22Rv1 (cell line): ENCODE data around the gene CDC123.

Source experiments
- H3K27ac ChIP-seq: fragments of 450-650 bp; 2 replicates; pipeline ENCODE4 v1.5.1; 2017
- ZFX ChIP-seq: fragments of 450-650 bp; IDR thresholded peaks from 2 replicates; pipeline ENCODE4 v1.6.1; 2017; ENCODE audit warnings: antibody characterized with exemption, borderline replicate concordance
- TF ChIP-seq, protein P1 (sequence below): fragments of 450-650 bp; IDR thresholded peaks from 2 replicates; pipeline ENCODE4 v1.5.1; 2017; ENCODE audit warnings: mild to moderate bottlenecking

The CDC123 gene

DNA sequence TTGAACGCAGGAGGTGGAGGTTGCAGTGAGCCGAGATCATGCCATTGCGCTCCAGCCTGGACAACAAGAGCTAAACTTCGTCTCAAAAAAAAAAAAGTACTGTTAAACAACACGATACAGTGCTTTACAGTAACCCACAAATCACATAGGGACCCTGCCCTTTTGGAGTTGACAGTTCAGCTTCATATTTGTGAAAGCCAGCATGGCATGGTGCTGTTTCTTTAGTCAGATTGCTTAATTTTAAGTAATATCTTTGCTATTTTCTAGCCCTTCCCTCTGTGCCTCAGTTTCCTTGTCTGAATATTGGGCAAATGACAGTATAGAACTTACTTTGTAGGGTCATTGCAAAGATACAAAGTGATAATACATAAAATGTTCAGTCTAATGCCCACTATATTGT lies 4.9 kb downstream of the CDC123 start:
- no peak overlapping the region for H3K27ac ChIP-seq
- TF ChIP-seq, protein P1, sequence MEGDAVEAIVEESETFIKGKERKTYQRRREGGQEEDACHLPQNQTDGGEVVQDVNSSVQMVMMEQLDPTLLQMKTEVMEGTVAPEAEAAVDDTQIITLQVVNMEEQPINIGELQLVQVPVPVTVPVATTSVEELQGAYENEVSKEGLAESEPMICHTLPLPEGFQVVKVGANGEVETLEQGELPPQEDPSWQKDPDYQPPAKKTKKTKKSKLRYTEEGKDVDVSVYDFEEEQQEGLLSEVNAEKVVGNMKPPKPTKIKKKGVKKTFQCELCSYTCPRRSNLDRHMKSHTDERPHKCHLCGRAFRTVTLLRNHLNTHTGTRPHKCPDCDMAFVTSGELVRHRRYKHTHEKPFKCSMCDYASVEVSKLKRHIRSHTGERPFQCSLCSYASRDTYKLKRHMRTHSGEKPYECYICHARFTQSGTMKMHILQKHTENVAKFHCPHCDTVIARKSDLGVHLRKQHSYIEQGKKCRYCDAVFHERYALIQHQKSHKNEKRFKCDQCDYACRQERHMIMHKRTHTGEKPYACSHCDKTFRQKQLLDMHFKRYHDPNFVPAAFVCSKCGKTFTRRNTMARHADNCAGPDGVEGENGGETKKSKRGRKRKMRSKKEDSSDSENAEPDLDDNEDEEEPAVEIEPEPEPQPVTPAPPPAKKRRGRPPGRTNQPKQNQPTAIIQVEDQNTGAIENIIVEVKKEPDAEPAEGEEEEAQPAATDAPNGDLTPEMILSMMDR: no peak
- TF ChIP-seq ZFX: no peak

GRCh38 chr10:12201543-12201942 lies 5.6 kb downstream of the CDC123 start:
- H3K27ac ChIP-seq: no peak overlapping the region
- no peak for TF ChIP-seq ZFX
- TF ChIP-seq, protein P1: no peak

GRCh38 chr10:12202226-12202625 lies 6.2 kb downstream of the CDC123 start:
- no peak overlapping the region for H3K27ac ChIP-seq
- TF ChIP-seq, protein P1: no peak
- TF ChIP-seq ZFX: no peak

GRCh38 chr10:12205082-12205481 lies 9.1 kb downstream of the CDC123 start:
- H3K27ac ChIP-seq: no peak overlapping the region

GRCh38 chr10:12207114-12207513 lies 11.1 kb downstream of the CDC123 start:
- no peak overlapping the region for H3K27ac ChIP-seq
- no peak for TF ChIP-seq ZFX
- TF ChIP-seq, protein P1: no peak

More at GRCh38 chr10:12205082-12205481, 9.1 kb downstream of the CDC123 start:
- TF ChIP-seq ZFX: no peak
- TF ChIP-seq, protein P1: no peak

- TF ChIP-seq ZFX: no peak
- TF ChIP-seq, protein P1: no peak
- no peak overlapping the region for H3K27ac ChIP-seq
Measured at GRCh38 chr10:12208460-12208859, 12.5 kb downstream of the CDC123 start.

- H3K27ac ChIP-seq: no peak overlapping the region
- TF ChIP-seq, protein P1: no peak
- TF ChIP-seq ZFX: no peak
Measured at GRCh38 chr10:12212454-12212853, 16.5 kb downstream of the CDC123 start.
